SU-DHL-6 (cell line): ENCODE data around the gene ZSCAN10.

ENCODE experiments used
- H2AFZ ChIP-seq: fragments of 200-600 bp; sonication (generic); 2 replicates; pipeline ENCODE4 v1.6.1; 2014; ENCODE audit warnings: low read depth, mild to moderate bottlenecking, moderate library complexity, mixed read lengths, antibody characterized with exemption, low read length; ENCODE audit not compliant: severe bottlenecking
- H3F3A ChIP-seq: fragments of 200-600 bp; shearing (Covaris generic); 2 replicates; pipeline ENCODE4 v1.6.0; 2016; ENCODE audit warnings: antibody characterized with exemption, mild to moderate bottlenecking; ENCODE audit not compliant: insufficient read depth
- H3K27ac ChIP-seq: fragments of 200-600 bp; sonication (generic); 2 replicates; pipeline ENCODE4 v1.5.1; 2016; ENCODE audit warnings: low read depth, mild to moderate bottlenecking, low read length, moderate library complexity, mixed read lengths
- H3K27me3 ChIP-seq: fragments of 200-600 bp; sonication (generic), shearing (Covaris generic); 2 replicates; pipeline ENCODE4 v1.6.0; 2014; ENCODE audit warnings: mild to moderate bottlenecking, low read length
- H3K36me3 ChIP-seq: fragments of 200-600 bp; sonication (generic); 2 replicates; pipeline ENCODE4 v1.6.1; 2014; ENCODE audit warnings: mild to moderate bottlenecking, low read length, mixed read lengths
- H3K4me2 ChIP-seq: fragments of 300-600, 200-600 bp; shearing (Covaris generic), sonication (generic); 2 replicates; pipeline ENCODE4 v1.6.0; 2014; ENCODE audit warnings: low read length, low read depth, mild to moderate bottlenecking; ENCODE audit not compliant: poor library complexity, severe bottlenecking
- H3K4me3 ChIP-seq: fragments of 200-600 bp; sonication (generic); 2 replicates; pipeline ENCODE4 v1.5.1; 2014; ENCODE audit warnings: antibody characterized with exemption, low read length, mild to moderate bottlenecking, mixed read lengths; ENCODE audit not compliant: insufficient read depth, poor library complexity, severe bottlenecking
- H3K79me2 ChIP-seq: fragments of 200-600 bp; sonication (generic); 2 replicates; pipeline ENCODE4 v1.6.1; 2014; ENCODE audit warnings: mild to moderate bottlenecking, low read length, moderate library complexity; ENCODE audit not compliant: insufficient read depth
- H3K9ac ChIP-seq: fragments of 200-600 bp; sonication (generic); 2 replicates; pipeline ENCODE4 v1.7.0; 2014; ENCODE audit warnings: mild to moderate bottlenecking, low read length
- H3K9me2 ChIP-seq: fragments of 200-600 bp; sonication (generic); replicated peaks from 2 replicates; pipeline ENCODE4 v1.6.1; 2014; ENCODE audit warnings: low read length; ENCODE audit not compliant: insufficient read depth
- H3K9me3 ChIP-seq: fragments of 200-600 bp; sonication (generic); 2 replicates; pipeline ENCODE4 v1.6.1; 2014; ENCODE audit warnings: low read length, mixed read lengths; ENCODE audit not compliant: insufficient read depth
- H4K20me1 ChIP-seq: fragments of 200-600 bp; sonication (generic); 2 replicates; pipeline ENCODE4 v1.6.1; 2014; ENCODE audit warnings: low read depth, mild to moderate bottlenecking, antibody characterized with exemption, low read length, moderate library complexity, mixed read lengths
- CTCF ChIP-seq: fragments of 200-600 bp; sonication (generic); IDR thresholded peaks from one replicate; pipeline ENCODE4 v1.5.1; 2017; ENCODE audit warnings: antibody characterized with exemption, mild to moderate bottlenecking, low read length, moderate library complexity; ENCODE audit not compliant: insufficient read depth, poor library complexity, severe bottlenecking
- EZH2phosphoT487 ChIP-seq: fragments of 200-600 bp; sonication (generic), shearing (Covaris generic); conservative IDR thresholded peaks from 2 replicates; pipeline ENCODE4 v1.6.1; 2018; ENCODE audit warnings: mild to moderate bottlenecking, antibody characterized with exemption, low read length, moderate library complexity, mixed read lengths

The ZSCAN10 gene

GRCh38 chr16:3127745-3128144 lies 28.7 kb upstream of the ZSCAN10 start:
- H3K9me3 ChIP-seq, result no peaks in the 10 kb centered on the region
- no peaks in the 10 kb centered on the region for H3K27me3 ChIP-seq
- H3K9me2 ChIP-seq, result no peaks in the 10 kb centered on the region
- H2AFZ ChIP-seq, result no peak overlapping the region
- TF ChIP-seq EZH2phosphoT487 (no peak), CTCF (no peak)
- no peak overlapping the region for H3K27ac ChIP-seq
- no peaks in the 10 kb centered on the region for H3K36me3 ChIP-seq
- H3F3A ChIP-seq, result peaks cover 11% of the 10 kb centered on the region
- H3K9ac ChIP-seq, result no peak overlapping the region
- H3K4me2 ChIP-seq, result no peak overlapping the region
- H3K4me3 ChIP-seq, result no peak overlapping the region
- H3K79me2 ChIP-seq, result no peaks in the 10 kb centered on the region
- H4K20me1 ChIP-seq, result no peaks in the 10 kb centered on the region

- peak overlapping the region; percentile 45 for H3K27ac ChIP-seq
- H3K9ac ChIP-seq, result peak overlapping the region; percentile 55
- peak overlapping the region; percentile 86 for H2AFZ ChIP-seq
- no peaks in the 10 kb centered on the region for H4K20me1 ChIP-seq
- H3K9me3 ChIP-seq, result no peaks in the 10 kb centered on the region
- TF ChIP-seq EZH2phosphoT487, result no peak
- no peak for TF ChIP-seq CTCF
- no peaks in the 10 kb centered on the region for H3K79me2 ChIP-seq
- H3K27me3 ChIP-seq, result no peaks in the 10 kb centered on the region
- H3K36me3 ChIP-seq, result no peaks in the 10 kb centered on the region
- no peaks in the 10 kb centered on the region for H3K9me2 ChIP-seq
- H3K4me2 ChIP-seq, result peak overlapping the region; percentile 90
- peak overlapping the region; percentile 63 for H3K4me3 ChIP-seq
- peaks cover 4% of the 10 kb centered on the region; the same call in 1 of the 2 replicates for H3F3A ChIP-seq
These were observed 25.1 kb upstream of the ZSCAN10 start for GRCh38 chr16:3123986-3124886.

GRCh38 chr16:3122926-3123570 lies 24.0 kb upstream of the ZSCAN10 start:
- H3K9me3 ChIP-seq, result no peaks in the 10 kb centered on the region
- no peak overlapping the region for H3K4me3 ChIP-seq
- no peaks in the 10 kb centered on the region for H3K9me2 ChIP-seq
- H3K79me2 ChIP-seq, result no peaks in the 10 kb centered on the region
- no peak overlapping the region for H3K9ac ChIP-seq
- H3K4me2 ChIP-seq, result no peak overlapping the region
- TF ChIP-seq EZH2phosphoT487, result no peak
- no peaks in the 10 kb centered on the region for H3K27me3 ChIP-seq
- H4K20me1 ChIP-seq, result no peaks in the 10 kb centered on the region
- no peaks in the 10 kb centered on the region for H3K36me3 ChIP-seq
- peaks cover 4% of the 10 kb centered on the region; the same call in 1 of the 2 replicates for H3F3A ChIP-seq
- H2AFZ ChIP-seq, result no peak overlapping the region
- no peak overlapping the region for H3K27ac ChIP-seq
